ENCODE results near the gene IL17A.

DNA sequence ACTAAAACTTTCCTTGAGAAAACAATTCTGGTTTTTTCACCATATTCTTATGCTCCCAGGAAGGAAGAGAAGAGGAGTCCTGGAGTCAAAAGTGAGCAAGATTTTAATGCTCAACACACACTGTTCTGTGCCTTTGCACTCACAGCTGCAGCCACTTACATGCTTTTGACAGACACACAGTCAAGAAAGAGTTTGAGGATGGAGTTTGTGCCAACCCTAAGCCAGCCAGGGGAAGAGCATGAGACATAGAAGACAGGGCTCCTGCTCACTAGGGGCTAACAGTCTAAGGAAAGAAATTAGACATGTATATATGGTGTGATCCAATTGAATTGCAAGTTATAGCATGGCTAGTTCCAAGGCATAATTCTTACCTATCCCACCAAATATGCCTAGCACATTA lies 37.1 kb upstream of the IL17A start:
- no peak for TF ChIP-seq YY1 (IDR thresholded peaks at IDR 0.05; ENCODE audit: low read depth)
- TF ChIP-seq EP300 (IDR thresholded peaks at IDR 0.05; ENCODE audit: borderline replicate concordance) = no peak
- TF ChIP-seq FOXM1 (IDR thresholded peaks at IDR 0.05; ENCODE audit: borderline replicate concordance, low read depth) = no peak
- no peak for TF ChIP-seq CREB1 (IDR thresholded peaks at IDR 0.05; ENCODE audit: low read depth)
- TF ChIP-seq, protein P1, sequence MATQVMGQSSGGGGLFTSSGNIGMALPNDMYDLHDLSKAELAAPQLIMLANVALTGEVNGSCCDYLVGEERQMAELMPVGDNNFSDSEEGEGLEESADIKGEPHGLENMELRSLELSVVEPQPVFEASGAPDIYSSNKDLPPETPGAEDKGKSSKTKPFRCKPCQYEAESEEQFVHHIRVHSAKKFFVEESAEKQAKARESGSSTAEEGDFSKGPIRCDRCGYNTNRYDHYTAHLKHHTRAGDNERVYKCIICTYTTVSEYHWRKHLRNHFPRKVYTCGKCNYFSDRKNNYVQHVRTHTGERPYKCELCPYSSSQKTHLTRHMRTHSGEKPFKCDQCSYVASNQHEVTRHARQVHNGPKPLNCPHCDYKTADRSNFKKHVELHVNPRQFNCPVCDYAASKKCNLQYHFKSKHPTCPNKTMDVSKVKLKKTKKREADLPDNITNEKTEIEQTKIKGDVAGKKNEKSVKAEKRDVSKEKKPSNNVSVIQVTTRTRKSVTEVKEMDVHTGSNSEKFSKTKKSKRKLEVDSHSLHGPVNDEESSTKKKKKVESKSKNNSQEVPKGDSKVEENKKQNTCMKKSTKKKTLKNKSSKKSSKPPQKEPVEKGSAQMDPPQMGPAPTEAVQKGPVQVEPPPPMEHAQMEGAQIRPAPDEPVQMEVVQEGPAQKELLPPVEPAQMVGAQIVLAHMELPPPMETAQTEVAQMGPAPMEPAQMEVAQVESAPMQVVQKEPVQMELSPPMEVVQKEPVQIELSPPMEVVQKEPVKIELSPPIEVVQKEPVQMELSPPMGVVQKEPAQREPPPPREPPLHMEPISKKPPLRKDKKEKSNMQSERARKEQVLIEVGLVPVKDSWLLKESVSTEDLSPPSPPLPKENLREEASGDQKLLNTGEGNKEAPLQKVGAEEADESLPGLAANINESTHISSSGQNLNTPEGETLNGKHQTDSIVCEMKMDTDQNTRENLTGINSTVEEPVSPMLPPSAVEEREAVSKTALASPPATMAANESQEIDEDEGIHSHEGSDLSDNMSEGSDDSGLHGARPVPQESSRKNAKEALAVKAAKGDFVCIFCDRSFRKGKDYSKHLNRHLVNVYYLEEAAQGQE (IDR thresholded peaks at IDR 0.05; ENCODE audit: low read depth) = no peak
- no peak for TF ChIP-seq TAF1 (IDR thresholded peaks at IDR 0.05; ENCODE audit: low read depth)
- TF ChIP-seq, protein P2, sequence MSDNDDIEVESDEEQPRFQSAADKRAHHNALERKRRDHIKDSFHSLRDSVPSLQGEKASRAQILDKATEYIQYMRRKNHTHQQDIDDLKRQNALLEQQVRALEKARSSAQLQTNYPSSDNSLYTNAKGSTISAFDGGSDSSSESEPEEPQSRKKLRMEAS (IDR thresholded peaks at IDR 0.05) = no peak
- TF ChIP-seq TEAD4 (IDR thresholded peaks at IDR 0.05) = no peak
- TF ChIP-seq NFIC (IDR thresholded peaks at IDR 0.05) = no peak
- TF ChIP-seq RAD21 (IDR thresholded peaks at IDR 0.05; ENCODE audit: low read depth) = no peak
- TF ChIP-seq, protein P3, sequence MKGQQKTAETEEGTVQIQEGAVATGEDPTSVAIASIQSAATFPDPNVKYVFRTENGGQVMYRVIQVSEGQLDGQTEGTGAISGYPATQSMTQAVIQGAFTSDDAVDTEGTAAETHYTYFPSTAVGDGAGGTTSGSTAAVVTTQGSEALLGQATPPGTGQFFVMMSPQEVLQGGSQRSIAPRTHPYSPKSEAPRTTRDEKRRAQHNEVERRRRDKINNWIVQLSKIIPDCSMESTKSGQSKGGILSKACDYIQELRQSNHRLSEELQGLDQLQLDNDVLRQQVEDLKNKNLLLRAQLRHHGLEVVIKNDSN (IDR thresholded peaks at IDR 0.05) = no peak

Measured in Ishikawa (cell line).